ENCODE results near the gene IGFBP2.

- TF ChIP-seq, protein P1, sequence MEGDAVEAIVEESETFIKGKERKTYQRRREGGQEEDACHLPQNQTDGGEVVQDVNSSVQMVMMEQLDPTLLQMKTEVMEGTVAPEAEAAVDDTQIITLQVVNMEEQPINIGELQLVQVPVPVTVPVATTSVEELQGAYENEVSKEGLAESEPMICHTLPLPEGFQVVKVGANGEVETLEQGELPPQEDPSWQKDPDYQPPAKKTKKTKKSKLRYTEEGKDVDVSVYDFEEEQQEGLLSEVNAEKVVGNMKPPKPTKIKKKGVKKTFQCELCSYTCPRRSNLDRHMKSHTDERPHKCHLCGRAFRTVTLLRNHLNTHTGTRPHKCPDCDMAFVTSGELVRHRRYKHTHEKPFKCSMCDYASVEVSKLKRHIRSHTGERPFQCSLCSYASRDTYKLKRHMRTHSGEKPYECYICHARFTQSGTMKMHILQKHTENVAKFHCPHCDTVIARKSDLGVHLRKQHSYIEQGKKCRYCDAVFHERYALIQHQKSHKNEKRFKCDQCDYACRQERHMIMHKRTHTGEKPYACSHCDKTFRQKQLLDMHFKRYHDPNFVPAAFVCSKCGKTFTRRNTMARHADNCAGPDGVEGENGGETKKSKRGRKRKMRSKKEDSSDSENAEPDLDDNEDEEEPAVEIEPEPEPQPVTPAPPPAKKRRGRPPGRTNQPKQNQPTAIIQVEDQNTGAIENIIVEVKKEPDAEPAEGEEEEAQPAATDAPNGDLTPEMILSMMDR (IDR thresholded peaks at IDR 0.05) = no peak
- TF ChIP-seq POLR2AphosphoS5 (IDR thresholded peaks at IDR 0.05) (no peak), POLR2A (IDR thresholded peaks at IDR 0.05) (no peak)
Observed at GRCh38 chr2:216652566-216652965, 19.3 kb downstream of the IGFBP2 start.

Data from breast epithelium (tissue), 3 donors.